GM12878 (cell line): ENCODE data around the gene KLF11. TPM values are rescaled to one million over a fixed set of nuclear protein-coding genes. Genes with fewer than 3 reads are reported as not detected.

Source experiments
- ATAC-seq: fragments of 200-7000 bp; cut with Tn5 transposase; 3 replicates; pipeline ENCODE4 v1.9.1; 2020; ENCODE audit warnings: mild to moderate bottlenecking, moderate library complexity
- BruUV-seq: library from RNA; stranded (reverse); fragments of 400-500 nt; replicated peaks from 2 replicates; lab custom pipeline; 2021; lab: Mats Ljungman, UMichigan
- CTCF ChIA-PET: fragments of 300-600 bp; sonication (Branson Sonifier 250); formaldehyde crosslinking; extraction: SDS; loops from one replicate; lab custom pipeline; 2021; ENCODE audit warnings: inconsistent platforms; lab: Yijun Ruan, JAX
- POLR2A ChIA-PET: fragments of 350-600 bp; formaldehyde crosslinking; extraction: SDS; loops from one replicate; lab custom pipeline; 2021; ENCODE audit warnings: inconsistent platforms; lab: Charles Lee
- RAD21 ChIA-PET: fragments of 300-600 bp; sonication (Branson Sonifier 250); formaldehyde crosslinking; loops from one replicate; lab custom pipeline; 2023; ENCODE audit warnings: antibody characterized with exemption; ENCODE audit not compliant: unreplicated experiment; lab: Charles Lee
- SMC1A ChIA-PET: fragments of 300-600 bp; sonication (Branson Sonifier 250); formaldehyde crosslinking; loops from one replicate; lab custom pipeline; 2023; ENCODE audit not compliant: unreplicated experiment, uncharacterized antibody; lab: Charles Lee
- DNase-seq: peaks from one replicate; pipeline ENCODE4 v3.0.0-alpha.2; 2011; ENCODE audit warnings: low read depth, low spot score
- FAIRE-seq: peaks from 3 replicates; lab custom pipeline; 2011; peaks lifted over from hg19 to GRCh38; lab: Jason Lieb, UNC
- H2AFZ ChIP-seq: 2 replicates; pipeline ENCODE4 v1.6.0; 2011; ENCODE audit warnings: low read depth, low read length, control low read depth; ENCODE audit not compliant: control insufficient read depth
- H3K27ac ChIP-seq: 2 replicates; pipeline ENCODE4 v1.5.1; 2011; ENCODE audit warnings: control low read depth; ENCODE audit not compliant: control insufficient read depth, insufficient read depth
- H3K27me3 ChIP-seq, 2 experiments: replicated peaks in 1 of 2; 2 replicates each; pipeline versions ENCODE4 v1.6.0 to v1.6.1; 2011; ENCODE audit warnings: low read length in 1 of 2; ENCODE audit not compliant: control insufficient read depth in 2 of 2, insufficient read depth in 2 of 2
- H3K36me3 ChIP-seq, 2 experiments: 2 replicates each; pipeline ENCODE4 v1.5.1; 2011; ENCODE audit warnings: low read length in 1 of 2; ENCODE audit not compliant: control insufficient read depth in 2 of 2, insufficient read depth in 2 of 2
- H3K4me1 ChIP-seq: 2 replicates; pipeline ENCODE4 v1.6.1; 2011; ENCODE audit warnings: mild to moderate bottlenecking, low read length, moderate library complexity, mixed read lengths; ENCODE audit not compliant: control insufficient read depth, insufficient read depth
- H3K4me2 ChIP-seq: 2 replicates; pipeline ENCODE4 v1.6.0; 2011; ENCODE audit warnings: control low read depth; ENCODE audit not compliant: control insufficient read depth, insufficient read depth
- H3K4me3 ChIP-seq: fragments of 200-600 bp; sonication (generic); 2 replicates; pipeline ENCODE4 v1.5.1; 2016
- H3K79me2 ChIP-seq: 2 replicates; pipeline ENCODE4 v1.6.0; 2011; ENCODE audit warnings: low read length; ENCODE audit not compliant: control insufficient read depth, insufficient read depth
- H3K9ac ChIP-seq: 2 replicates; pipeline ENCODE4 v1.8.0; 2011; ENCODE audit warnings: low read length, control low read depth, mixed read lengths; ENCODE audit not compliant: control insufficient read depth, insufficient read depth
- H3K9me3 ChIP-seq: replicated peaks from 3 replicates; pipeline ENCODE4 v1.5.1; 2011; ENCODE audit warnings: mild to moderate bottlenecking, low read length; ENCODE audit not compliant: control insufficient read depth, insufficient read depth
- H4K20me1 ChIP-seq: 2 replicates; pipeline ENCODE4 v1.6.0; 2011; ENCODE audit not compliant: control insufficient read depth, insufficient read depth
- ASH2L ChIP-seq: fragments of 300-600, 200-600 bp; sonication (generic); IDR thresholded peaks from 2 replicates; pipeline ENCODE4 v1.6.1; 2017; ENCODE audit warnings: low read depth, mild to moderate bottlenecking, borderline replicate concordance
- BCL11A ChIP-seq: IDR thresholded peaks from 2 replicates; pipeline ENCODE4 v1.6.1; 2011; ENCODE audit warnings: low read depth, low read length
- EZH2 ChIP-seq: IDR thresholded peaks from 2 replicates; pipeline ENCODE4 v1.6.1; 2012; ENCODE audit warnings: low read depth, mild to moderate bottlenecking, control low read depth, inconsistent platforms, low read length, borderline replicate concordance; ENCODE audit not compliant: control insufficient read depth
- HDGF ChIP-seq: fragments of 450-650 bp; IDR thresholded peaks from 2 replicates; pipeline ENCODE4 v1.6.1; 2016; ENCODE audit warnings: antibody characterized with exemption
- NFYB ChIP-seq: IDR thresholded peaks from 2 replicates; pipeline ENCODE4 v1.6.1; 2011; ENCODE audit warnings: low read depth, mild to moderate bottlenecking, low read length, improper control_type of control experiment, moderate library complexity; ENCODE audit not compliant: insufficient read depth
- PKNOX1 ChIP-seq: fragments of 450-650 bp; IDR thresholded peaks from 2 replicates; pipeline ENCODE4 v1.6.1; 2016; ENCODE audit warnings: mild to moderate bottlenecking
- PML ChIP-seq: IDR thresholded peaks from 2 replicates; pipeline ENCODE4 v1.6.1; 2012; ENCODE audit warnings: low read length, inconsistent platforms
- RAD51 ChIP-seq: fragments of 450-650 bp; IDR thresholded peaks from 2 replicates; pipeline ENCODE4 v1.6.1; 2016; ENCODE audit warnings: moderate library complexity, mild to moderate bottlenecking, inconsistent platforms
- REST ChIP-seq: IDR thresholded peaks from 2 replicates; pipeline ENCODE4 v1.6.1; 2012; ENCODE audit warnings: mild to moderate bottlenecking, low read depth, low read length
- SRF ChIP-seq, 2 experiments: IDR thresholded peaks; 2 replicates each; pipeline ENCODE4 v1.6.1; 2011; ENCODE audit warnings: low read depth in 2 of 2, low read length in 2 of 2, mild to moderate bottlenecking in 1 of 2, moderate library complexity in 1 of 2
- TCF3 ChIP-seq: IDR thresholded peaks from 2 replicates; pipeline ENCODE4 v1.6.1; 2012; ENCODE audit warnings: low read depth, mild to moderate bottlenecking, low read length, borderline replicate concordance; ENCODE audit not compliant: insufficient read depth
- YBX1 ChIP-seq: fragments of 450-650 bp; IDR thresholded peaks from 2 replicates; pipeline ENCODE4 v1.6.1; 2016; ENCODE audit warnings: antibody characterized with exemption
- ZBTB11 ChIP-seq: fragments of 450-650 bp; formaldehyde crosslinking; IDR thresholded peaks from 2 replicates; pipeline ENCODE4 v1.5.0; 2022; ENCODE audit warnings: mild to moderate bottlenecking, missing genetic modification characterization
- ZSCAN29 ChIP-seq: fragments of 450-650 bp; IDR thresholded peaks from 2 replicates; pipeline ENCODE4 v1.6.1; 2017; ENCODE audit warnings: mild to moderate bottlenecking, moderate library complexity
- WGBS: methylation state at CpG from one replicate; pipeline ENCODE4 v1.1.6; 2016; ENCODE audit warnings: low lambda C conversion rate; ENCODE audit not compliant: insufficient replicate concordance, insufficient coverage; ENCODE audit errors: missing lambda C conversion rate; 5-methylcytosine and 5-hydroxymethylcytosine counted together
- in situ Hi-C: fragments of 300-500 bp; cut with MboI; formaldehyde crosslinking; loops from 9 replicates; pipeline ENCODE4 v1.14.3; 2018; ENCODE audit warnings: mixed read lengths
- intact Hi-C: fragments of 100-400 bp; cut with micrococcal nuclease; formaldehyde crosslinking; loops from one replicate; pipeline ENCODE4 v1.14.2; 2022; ENCODE audit not compliant: unreplicated experiment
- polyA plus RNA-seq, 11 experiments: library from polyadenylated mRNA; depleted of rRNA in 4 of 11; unstranded in 6 of 11; stranded (reverse) in 5 of 11; fragments of >200 nt; fragmentation: Nextera tagmentation in 4 of 11; fragmentation: Illumina TruSeq in 1 of 11; extraction: Ambion mirVana in 4 of 11; extraction: Trizol in 1 of 11; gene quantifications; 1 replicate in 1 of 11; 2 replicates in 10 of 11; pipeline versions ENCODE4 v1.2.1 to v1.2.3, GENCODE V29; 2011 to 2016; ENCODE audit warnings: inconsistent platforms in 2 of 11, missing spikeins in 2 of 11, low read depth in 1 of 11
- total RNA-seq, 4 experiments: library from RNA; depleted of rRNA in 3 of 4; stranded (reverse); fragments of >200 nt in 3 of 4; fragmentation: Illumina TruSeq in 1 of 4; extraction: Trizol in 1 of 4; gene quantifications; 2 replicates each; pipeline versions ENCODE4 v1.2.1 to v1.2.3, GENCODE V29; 2013 to 2021

Gene KLF11
- total and polyA plus RNA-seq, 10 of the 15 experiments (the other 5 are each of a cell fraction or from before 2014, with no cell fraction given), result 0.03 to 0.54 (median 0.14) TPM; not detected in 1

GRCh38 chr2:10062931-10063365 lies 19.6 kb downstream of the KLF11 start (continued):
- no peak for TF ChIP-seq REST
- no peak for TF ChIP-seq TCF3
- TF ChIP-seq, all 136 proteins: peak for 0

GRCh38 chr2:10063566-10063965 lies 20.2 kb downstream of the KLF11 start:
- no peak overlapping the region for H3K4me3 ChIP-seq
- no peaks in the 10 kb centered on the region for H3K4me1 ChIP-seq
- ChIA-PET POLR2A (no interaction called here), SMC1A (interaction anchor here (1.0 kb wide), 1 partner anchor 29 kb away, joined by 3 read pairs; no protein-coding TSS in a partner anchor), RAD21 (no interaction called here), CTCF (interaction anchor here (2.1 kb wide), 1 partner anchor 9 kb away, joined by 7 read pairs; no protein-coding TSS in a partner anchor)
- TF ChIP-seq EZH2 (no peak), HDGF (no peak), SRF (IDR thresholded peaks at IDR 0.05; ENCODE audit: low read depth in 2 of 2, low read length in 2 of 2) (no peak), RAD51 (no peak), BCL11A (no peak), ZBTB11 (CRISPR knock-in tag) (no peak), ASH2L (no peak), YBX1 (no peak), PML (no peak), ZSCAN29 (no peak), PKNOX1 (no peak), NFYB (no peak)
- peaks cover 2% of the 10 kb centered on the region; the same call in 2 of the 3 replicates for H3K9me3 ChIP-seq
- no peak overlapping the region for H3K9ac ChIP-seq
- ATAC-seq (no peak), FAIRE-seq (no peak), DNase-seq (no peak)
- H3K36me3 ChIP-seq, result no peaks in the 10 kb centered on the region
- no peaks in the 10 kb centered on the region for H3K79me2 ChIP-seq
- no peak overlapping the region for H3K27ac ChIP-seq
- H4K20me1 ChIP-seq, result no peaks in the 10 kb centered on the region
- intact Hi-C loops (no loop called here), in situ Hi-C loops (no loop called here)
- BruUV-seq, result no TSS peak
- H2AFZ ChIP-seq, result no peak overlapping the region
- H3K27me3 ChIP-seq, result no peaks in the 10 kb centered on the region
- WGBS, result 47% methylated on average over 9 of the region's 9 CpGs
- H3K4me2 ChIP-seq, result no peak overlapping the region
